A549 (cell line): ENCODE measurements around the gene LCE2D. TPM values are rescaled to one million over a fixed set of nuclear protein-coding genes. Genes with fewer than 3 reads are reported as not detected.
"Not testable (repeated sequence)": the region's sequence is repeated elsewhere in the genome, so short reads cannot be mapped to it uniquely, and the experiment has no call there.

ENCODE experiments used
- ATAC-seq, 2 experiments: fragments of 200-7000 bp in 1 of 2; fragments of >200 bp in 1 of 2; cut with Nextera tagmentation in 1 of 2; cut with Tn5 transposase in 1 of 2; 3 replicates each; pipeline versions ENCODE4 v1.8.0 to v1.9.1; 2018 to 2020; ENCODE audit warnings: mild to moderate bottlenecking in 1 of 2, moderate library complexity in 1 of 2
- CTCF ChIA-PET: fragments of 300-600 bp; sonication (Branson Sonifier 250); formaldehyde crosslinking; extraction: SDS; loops from one replicate; lab custom pipeline; 2021; ENCODE audit warnings: antibody characterized with exemption, inconsistent platforms; lab: Yijun Ruan, JAX
- POLR2A ChIA-PET: fragments of 350-600 bp; formaldehyde crosslinking; extraction: SDS; loops from one replicate; lab custom pipeline; 2021; ENCODE audit warnings: antibody characterized with exemption, inconsistent platforms; lab: Yijun Ruan, JAX
- DNase-seq, 2 experiments: peaks; one replicate each; pipeline versions ENCODE4 v3.0.0 to v3.0.0-alpha.2; 2011 to 2016; ENCODE audit warnings: low read depth in 1 of 2, low spot score in 1 of 2
- FAIRE-seq: peaks from 2 replicates; lab custom pipeline; 2011; peaks lifted over from hg19 to GRCh38; lab: Jason Lieb, UNC
- H3K27ac ChIP-seq, 2 experiments: fragments of >200 bp; sonication (Bioruptor Twin); formaldehyde crosslinking; 3 replicates each; pipeline ENCODE4 v1.5.1; 2016 to 2017
- H3K4me1 ChIP-seq: fragments of >200 bp; sonication (Bioruptor Twin); formaldehyde crosslinking; 3 replicates; pipeline ENCODE4 v1.6.1; 2016
- H3K4me2 ChIP-seq: fragments of >200 bp; sonication (Bioruptor Twin); formaldehyde crosslinking; 3 replicates; pipeline ENCODE4 v1.6.1; 2016
- H3K4me3 ChIP-seq: fragments of >200 bp; sonication (Bioruptor Twin); formaldehyde crosslinking; 3 replicates; pipeline ENCODE4 v1.5.1; 2016
- H3K9me3 ChIP-seq: fragments of >200 bp; sonication (Bioruptor Twin); formaldehyde crosslinking; 3 replicates; pipeline ENCODE4 v1.6.1; 2016
- ATOH8 ChIP-seq: fragments of 250-450 bp; sonication (Bioruptor Pico); IDR thresholded peaks from 2 replicates; pipeline ENCODE4 v1.5.0; 2020; ENCODE audit warnings: low read depth, mild to moderate bottlenecking, moderate library complexity
- CBX8 ChIP-seq: fragments of 200-600 bp; sonication (generic); IDR thresholded peaks from 2 replicates; pipeline ENCODE4 v1.6.1; 2016
- CEBPB ChIP-seq, 2 experiments: fragments of >200 bp in 1 of 2; sonication (Bioruptor Twin) in 1 of 2; formaldehyde crosslinking in 1 of 2; IDR thresholded peaks; 2 replicates each; pipeline ENCODE4 v1.6.1; 2012 to 2016
- CHD4 ChIP-seq: fragments of 200-600 bp; sonication (generic); IDR thresholded peaks from 2 replicates; pipeline ENCODE4 v1.6.1; 2016; ENCODE audit warnings: antibody characterized with exemption, mild to moderate bottlenecking, borderline replicate concordance
- E2F6 ChIP-seq: IDR thresholded peaks from 2 replicates; pipeline ENCODE4 v1.6.1; 2012; ENCODE audit warnings: low read depth, borderline replicate concordance
- ELK1 ChIP-seq: fragments of 150-350 bp; IDR thresholded peaks from 2 replicates; pipeline ENCODE4 v1.6.1; 2014; ENCODE audit warnings: low read depth, mild to moderate bottlenecking, low read length
- ESRRA ChIP-seq: fragments of 150-350 bp; IDR thresholded peaks from 2 replicates; pipeline ENCODE4 v1.6.1; 2014; ENCODE audit warnings: mild to moderate bottlenecking, low read length, borderline replicate concordance
- FOSB ChIP-seq: fragments of 250-450 bp; sonication (Bioruptor Pico); IDR thresholded peaks from 2 replicates; pipeline ENCODE4 v1.5.0; 2020; ENCODE audit warnings: mild to moderate bottlenecking, moderate library complexity
- HES2 ChIP-seq: fragments of >200 bp; sonication (Bioruptor Twin); formaldehyde crosslinking; IDR thresholded peaks from 2 replicates; pipeline ENCODE4 v1.6.1; 2016
- HMGXB4 ChIP-seq: fragments of 250-450 bp; sonication (Bioruptor Pico); IDR thresholded peaks from 2 replicates; pipeline ENCODE4 v1.5.0; 2021; ENCODE audit warnings: mild to moderate bottlenecking, moderate library complexity, borderline replicate concordance
- HOXB13 ChIP-seq: fragments of 250-450 bp; sonication (Bioruptor Pico); IDR thresholded peaks from 2 replicates; pipeline ENCODE4 v1.5.0; 2020; ENCODE audit warnings: low read depth, mild to moderate bottlenecking, moderate library complexity
- JUNB ChIP-seq: fragments of >200 bp; sonication (Bioruptor Twin); formaldehyde crosslinking; IDR thresholded peaks from 2 replicates; pipeline ENCODE4 v1.6.1; 2016
- KDM1A ChIP-seq: fragments of 200-600 bp; sonication (generic); IDR thresholded peaks from 2 replicates; pipeline ENCODE4 v1.6.1; 2016; ENCODE audit warnings: low read depth, mild to moderate bottlenecking
- MAZ ChIP-seq: fragments of 150-350 bp; IDR thresholded peaks from 2 replicates; pipeline ENCODE4 v1.6.1; 2014; ENCODE audit warnings: antibody characterized with exemption, low read depth, low read length, borderline replicate concordance
- NPAS2 ChIP-seq: fragments of 250-450 bp; sonication (Bioruptor Pico); IDR thresholded peaks from 2 replicates; pipeline ENCODE4 v1.8.0; 2022; ENCODE audit warnings: mild to moderate bottlenecking, moderate library complexity, borderline replicate concordance
- NR3C1 ChIP-seq: fragments of >200 bp; sonication (Bioruptor Twin); formaldehyde crosslinking; IDR thresholded peaks from 3 replicates; pipeline ENCODE4 v1.6.1; 2017
- POLR2AphosphoS2 ChIP-seq: conservative IDR thresholded peaks from 2 replicates; pipeline ENCODE4 v1.6.1; 2012; ENCODE audit warnings: low read length, improper control_type of control experiment, inconsistent platforms
- RCOR1 ChIP-seq: fragments of 150-350 bp; IDR thresholded peaks from 2 replicates; pipeline ENCODE4 v1.6.1; 2014; ENCODE audit warnings: antibody characterized with exemption, low read length, low read depth
- REST ChIP-seq: fragments of 200-600 bp; sonication (generic); IDR thresholded peaks from 2 replicates; pipeline ENCODE4 v1.6.1; 2016; ENCODE audit warnings: antibody characterized with exemption, mild to moderate bottlenecking, moderate library complexity
- ZNF302 ChIP-seq: fragments of 250-450 bp; sonication (Bioruptor Pico); IDR thresholded peaks from 2 replicates; pipeline ENCODE4 v1.9.0; 2021; ENCODE audit warnings: inconsistent platforms, mild to moderate bottlenecking, moderate library complexity
- ZSCAN20 ChIP-seq: fragments of 250-450 bp; sonication (Bioruptor Pico); IDR thresholded peaks from 2 replicates; pipeline ENCODE4 v1.8.0; 2022; ENCODE audit warnings: mild to moderate bottlenecking, moderate library complexity
- WGBS: methylation state at CpG from one replicate; pipeline ENCODE4 v1.1.6; 2017; ENCODE audit errors: missing lambda C conversion rate; 5-methylcytosine and 5-hydroxymethylcytosine counted together
- polyA plus RNA-seq, 4 experiments: library from polyadenylated mRNA; depleted of rRNA in 3 of 4; stranded (reverse); fragments of >200 nt; fragmentation: RNase III in 1 of 4; extraction: RNeasy Plus Mini Kit Qiagen cat#74134 plus additional on column Dnase treatment in 1 of 4; gene quantifications; 2 replicates in 3 of 4; 3 replicates in 1 of 4; pipeline ENCODE4 v1.2.3, GENCODE V29; 2011 to 2017

LCE2D gene
- polyA plus RNA-seq, 2 of the 4 experiments (the other 2 are of a cell fraction), result not detected

- ATAC-seq (no peak), FAIRE-seq (no peak), DNase-seq (no peak)
- Histone ChIP-seq H3K4me1 (no peaks in the 10 kb centered on the region), H3K27ac (no peak overlapping the region), H3K4me2 (no peak overlapping the region), H3K9me3 (no peaks in the 10 kb centered on the region), H3K4me3 (no peak overlapping the region)
- ChIA-PET POLR2A (no interaction called here), CTCF (interaction anchor here (1.5 kb wide), 1 partner anchor 267 kb away, joined by 6 read pairs; no protein-coding TSS in a partner anchor)
- WGBS, result 38% methylated on average over 3 of the region's 3 CpGs
- TF ChIP-seq MAZ (no peak), NPAS2 (no peak), HES2 (no peak), ELK1 (no peak), ZSCAN20 (CRISPR knock-in tag) (no peak), HOXB13 (no peak), ESRRA (no peak), ATOH8 (CRISPR knock-in tag) (no peak), CBX8 (no peak), KDM1A (no peak), POLR2AphosphoS2 (no peak), JUNB (no peak), FOSB (CRISPR knock-in tag) (no peak), REST (no peak), CEBPB (IDR thresholded peaks at IDR 0.05) (no peak), RCOR1 (no peak)
Measured at GRCh38 chr1:152658649-152659048, 4.5 kb upstream of the LCE2D start.

GRCh38 chr1:152666171-152666570 is 3.0 kb downstream of the LCE2D start:
- H3K9me3 ChIP-seq, FAIRE-seq, ATAC-seq, POLR2A ChIA-PET, DNase-seq, H3K4me3 ChIP-seq, H3K4me1 ChIP-seq, H3K27ac ChIP-seq, H3K4me2 ChIP-seq: not testable (repeated sequence)
- CTCF ChIA-PET, result interaction anchor here (0.6 to 2.1 kb wide), 2 partner anchors 10 to 12 kb away, joined by 5 to 6 read pairs; no protein-coding TSS in a partner anchor
- 10% methylated on average over 1 of the region's 1 CpG for WGBS

- no peak for ATAC-seq
- Histone ChIP-seq H3K27ac (no peak overlapping the region), H3K4me1 (no peaks in the 10 kb centered on the region), H3K9me3 (no peaks in the 10 kb centered on the region), H3K4me2 (no peak overlapping the region), H3K4me3 (no peak overlapping the region)
- no peak for DNase-seq
- FAIRE-seq, result no peak
- 53% methylated on average over 5 of the region's 5 CpGs for WGBS
- ChIA-PET POLR2A (no interaction called here), CTCF (interaction anchor here (0.9 kb wide), 1 partner anchor 13 kb away, joined by 6 read pairs; no protein-coding TSS in a partner anchor)
- TF ChIP-seq ATOH8 (CRISPR knock-in tag), result no peak
- TF ChIP-seq E2F6, result no peak
- no peak for TF ChIP-seq CHD4
- no peak for TF ChIP-seq NR3C1
- TF ChIP-seq RCOR1, result no peak
- no peak for TF ChIP-seq HMGXB4
- TF ChIP-seq ELK1, result no peak
- no peak for TF ChIP-seq HES2
- TF ChIP-seq ESRRA, result no peak
- TF ChIP-seq ZNF302 (CRISPR knock-in tag), result no peak
Measured at GRCh38 chr1:152667648-152668047, 4.5 kb downstream of the LCE2D start.
